ENCODE data around the gene RIN3.

The RIN3 gene

GRCh38 chr14:92659765-92660561 is 146.4 kb downstream of the RIN3 start:
- H3K36me3 Mint-ChIP-seq (ENCODE audit: low read depth): no peaks in the 10 kb centered on the region
- H3K9me3 Mint-ChIP-seq: no peaks in the 10 kb centered on the region
- peaks cover 7% of the 10 kb centered on the region for H3K4me1 Mint-ChIP-seq
- TF ChIP-seq CTCF (IDR thresholded peaks at IDR 0.05): no peak
- no peak overlapping the region for H3K4me3 Mint-ChIP-seq
- no peak for DNase-seq
- H3K27ac Mint-ChIP-seq: no peak overlapping the region
- peaks cover 10% of the 10 kb centered on the region for H3K27me3 Mint-ChIP-seq (ENCODE audit: low read depth, poor library complexity)

GRCh38 chr14:92660571-92660970 is 147.0 kb downstream of the RIN3 start:
- Mint-ChIP-seq H3K36me3 (ENCODE audit: low read depth) (no peaks in the 10 kb centered on the region), H3K27ac (no peak overlapping the region), H3K4me1 (peaks cover 1% of the 10 kb centered on the region), H3K9me3 (no peaks in the 10 kb centered on the region), H3K27me3 (ENCODE audit: low read depth, poor library complexity) (peaks cover 10% of the 10 kb centered on the region), H3K4me3 (no peak overlapping the region)
- no peak for TF ChIP-seq CTCF (IDR thresholded peaks at IDR 0.05)
- no peak for DNase-seq

GRCh38 chr14:92663049-92663448 is 149.5 kb downstream of the RIN3 start:
- no peak for TF ChIP-seq CTCF (IDR thresholded peaks at IDR 0.05)
- Mint-ChIP-seq H3K4me1 (no peaks in the 10 kb centered on the region), H3K27ac (no peak overlapping the region), H3K4me3 (no peak overlapping the region), H3K36me3 (ENCODE audit: low read depth) (no peaks in the 10 kb centered on the region), H3K27me3 (ENCODE audit: low read depth, poor library complexity) (peaks cover 3% of the 10 kb centered on the region), H3K9me3 (no peaks in the 10 kb centered on the region)
- DNase-seq: no peak

- H3K36me3 Mint-ChIP-seq (ENCODE audit: low read depth): no peaks in the 10 kb centered on the region
- H3K4me3 Mint-ChIP-seq: no peak overlapping the region
- H3K9me3 Mint-ChIP-seq: no peaks in the 10 kb centered on the region
- no peaks in the 10 kb centered on the region for H3K4me1 Mint-ChIP-seq
- H3K27ac Mint-ChIP-seq: no peak overlapping the region
- DNase-seq: no peak
- no peak for TF ChIP-seq CTCF (IDR thresholded peaks at IDR 0.05)
- H3K27me3 Mint-ChIP-seq (ENCODE audit: low read depth, poor library complexity): no peaks in the 10 kb centered on the region
Measured at GRCh38 chr14:92665661-92666110, 152.1 kb downstream of the RIN3 start.

GRCh38 chr14:92666251-92666650 is 152.7 kb downstream of the RIN3 start:
- Mint-ChIP-seq H3K4me1 (no peaks in the 10 kb centered on the region), H3K4me3 (no peak overlapping the region), H3K27ac (peak overlapping the region; percentile 61), H3K27me3 (ENCODE audit: low read depth, poor library complexity) (peaks cover under 1% of the 10 kb centered on the region), H3K36me3 (ENCODE audit: low read depth) (no peaks in the 10 kb centered on the region), H3K9me3 (no peaks in the 10 kb centered on the region)
- no peak for TF ChIP-seq CTCF (IDR thresholded peaks at IDR 0.05)
- no peak for DNase-seq
